Nephron (organoid): ENCODE results near the gene SKAP2.

Source experiments
- H3K27ac Mint-ChIP-seq, 3 experiments: 2 replicates each; pipeline ENCODE4 v1.8.0; 2020; ENCODE audit warnings: mixed read lengths in 3 of 3, mild to moderate bottlenecking in 2 of 3, moderate library complexity in 1 of 3
- H3K27me3 Mint-ChIP-seq: 2 replicates; pipeline ENCODE4 v1.8.0; 2021; ENCODE audit warnings: low read depth, mild to moderate bottlenecking, moderate library complexity, mixed read lengths
- H3K36me3 Mint-ChIP-seq: 2 replicates; pipeline ENCODE4 v1.8.0; 2020; ENCODE audit warnings: low read depth, mixed read lengths
- H3K4me1 Mint-ChIP-seq: 2 replicates; pipeline ENCODE4 v1.8.0; 2020; ENCODE audit warnings: mixed read lengths
- H3K4me3 Mint-ChIP-seq, 3 experiments: 2 replicates each; pipeline ENCODE4 v1.8.0; 2020; ENCODE audit warnings: mild to moderate bottlenecking in 3 of 3, mixed read lengths in 3 of 3, moderate library complexity in 2 of 3
- H3K9me3 Mint-ChIP-seq: 2 replicates; pipeline ENCODE4 v1.8.0; 2020; ENCODE audit warnings: mixed read lengths
- TF ChIP-seq, protein P1 (sequence below), 3 experiments: fragments of 200-600 bp; sonication (generic); IDR thresholded peaks; one replicate each; pipeline ENCODE4 v1.5.0; 2021; ENCODE audit warnings: antibody characterized with exemption in 3 of 3; ENCODE audit not compliant: unreplicated experiment in 3 of 3

SKAP2 gene

GRCh38 chr7:26620352-26620751, 244.0 kb downstream of the SKAP2 start:
- Mint-ChIP-seq H3K27me3 (peaks cover 31% of the 10 kb centered on the region), H3K9me3 (no peaks in the 10 kb centered on the region), H3K36me3 (no peaks in the 10 kb centered on the region), H3K27ac (no peak overlapping the region), H3K4me3 (no peak overlapping the region), H3K4me1 (peaks cover 10% of the 10 kb centered on the region)
- TF ChIP-seq, protein P1, sequence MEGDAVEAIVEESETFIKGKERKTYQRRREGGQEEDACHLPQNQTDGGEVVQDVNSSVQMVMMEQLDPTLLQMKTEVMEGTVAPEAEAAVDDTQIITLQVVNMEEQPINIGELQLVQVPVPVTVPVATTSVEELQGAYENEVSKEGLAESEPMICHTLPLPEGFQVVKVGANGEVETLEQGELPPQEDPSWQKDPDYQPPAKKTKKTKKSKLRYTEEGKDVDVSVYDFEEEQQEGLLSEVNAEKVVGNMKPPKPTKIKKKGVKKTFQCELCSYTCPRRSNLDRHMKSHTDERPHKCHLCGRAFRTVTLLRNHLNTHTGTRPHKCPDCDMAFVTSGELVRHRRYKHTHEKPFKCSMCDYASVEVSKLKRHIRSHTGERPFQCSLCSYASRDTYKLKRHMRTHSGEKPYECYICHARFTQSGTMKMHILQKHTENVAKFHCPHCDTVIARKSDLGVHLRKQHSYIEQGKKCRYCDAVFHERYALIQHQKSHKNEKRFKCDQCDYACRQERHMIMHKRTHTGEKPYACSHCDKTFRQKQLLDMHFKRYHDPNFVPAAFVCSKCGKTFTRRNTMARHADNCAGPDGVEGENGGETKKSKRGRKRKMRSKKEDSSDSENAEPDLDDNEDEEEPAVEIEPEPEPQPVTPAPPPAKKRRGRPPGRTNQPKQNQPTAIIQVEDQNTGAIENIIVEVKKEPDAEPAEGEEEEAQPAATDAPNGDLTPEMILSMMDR (IDR thresholded peaks at IDR 0.05; ENCODE audit: unreplicated experiment in 3 of 3) = no peak

GRCh38 chr7:26619348-26619984, 244.9 kb downstream of the SKAP2 start:
- Mint-ChIP-seq H3K4me1 (peaks cover 10% of the 10 kb centered on the region), H3K27me3 (peaks cover 31% of the 10 kb centered on the region), H3K27ac (no peak overlapping the region), H3K36me3 (no peaks in the 10 kb centered on the region), H3K4me3 (no peak overlapping the region), H3K9me3 (no peaks in the 10 kb centered on the region)
- TF ChIP-seq, protein P1 (IDR thresholded peaks at IDR 0.05; ENCODE audit: unreplicated experiment in 3 of 3) = no peak

- Mint-ChIP-seq H3K9me3 (no peaks in the 10 kb centered on the region), H3K27ac (no peak overlapping the region), H3K27me3 (peaks cover 28% of the 10 kb centered on the region), H3K36me3 (no peaks in the 10 kb centered on the region), H3K4me3 (no peak overlapping the region), H3K4me1 (peaks cover 10% of the 10 kb centered on the region)
- TF ChIP-seq, protein P1 (IDR thresholded peaks at IDR 0.05; ENCODE audit: unreplicated experiment in 3 of 3) = no peak
These were observed 245.5 kb downstream of the SKAP2 start for GRCh38 chr7:26618898-26619297.

DNA sequence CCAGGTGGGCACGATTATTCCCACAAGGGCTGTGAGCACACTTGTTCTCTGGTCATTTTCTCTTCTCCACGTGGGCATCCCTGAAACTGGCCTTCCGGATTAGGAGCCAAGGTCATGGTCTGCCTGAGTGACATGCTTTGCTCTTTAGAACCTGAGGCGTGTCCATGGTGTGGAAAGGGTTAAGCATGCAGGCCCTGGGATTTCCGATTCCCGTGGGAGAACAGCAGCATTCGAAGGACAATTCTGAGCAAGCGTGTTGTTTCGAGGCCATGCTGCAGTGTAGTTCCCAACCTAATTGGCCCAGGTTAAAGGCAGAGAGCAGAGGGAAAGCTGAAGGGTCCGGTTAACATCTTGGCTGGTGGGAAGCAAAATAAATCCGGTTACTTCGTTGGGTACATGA, 245.9 kb downstream of the SKAP2 start:
- Mint-ChIP-seq H3K36me3 (no peaks in the 10 kb centered on the region), H3K27ac (no peak overlapping the region), H3K27me3 (peaks cover 25% of the 10 kb centered on the region), H3K9me3 (no peaks in the 10 kb centered on the region), H3K4me1 (peaks cover 10% of the 10 kb centered on the region), H3K4me3 (no peak overlapping the region)
- TF ChIP-seq, protein P1 (IDR thresholded peaks at IDR 0.05; ENCODE audit: unreplicated experiment in 3 of 3) = no peak
